ENCODE measurements around the gene GET3.

Gene GET3

DNA sequence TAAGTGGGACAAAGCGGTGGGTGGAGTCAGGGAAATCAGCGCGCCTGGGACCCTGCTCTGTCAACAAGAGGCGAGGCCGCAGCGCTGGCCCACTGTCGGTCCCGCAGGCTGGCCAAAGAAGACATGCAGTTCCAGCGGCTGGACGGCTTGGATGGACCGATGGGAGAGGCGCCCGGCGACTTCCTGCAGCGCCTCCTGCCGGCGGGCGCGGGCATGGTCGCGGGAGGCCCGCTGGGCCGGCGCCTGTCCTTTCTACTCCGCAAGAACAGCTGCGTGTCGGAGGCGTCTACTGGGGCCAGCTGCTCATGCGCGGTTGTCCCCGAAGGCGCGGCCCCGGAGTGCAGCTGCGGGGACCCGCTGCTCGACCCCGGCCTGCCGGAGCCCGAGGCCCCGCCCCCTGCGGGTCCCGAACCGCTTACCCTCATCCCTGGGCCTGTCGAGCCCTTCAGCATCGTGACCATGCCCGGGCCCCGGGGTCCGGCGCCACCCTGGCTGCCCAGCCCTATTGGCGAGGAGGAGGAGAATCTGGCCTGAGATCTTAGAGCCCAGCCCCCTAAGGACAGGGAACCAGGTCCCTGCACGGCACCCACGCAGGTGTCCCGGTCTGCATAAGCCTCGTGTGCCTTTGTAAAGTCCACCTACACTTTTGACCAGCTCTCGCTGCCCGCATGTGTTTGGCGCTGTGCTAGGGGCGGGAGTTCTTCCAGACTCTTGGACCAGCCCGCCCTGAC lies 20.4 kb downstream of the GET3 start:
- Histone ChIP-seq H3K4me3 (ENCODE audit: low read length) (no peak overlapping the region), H3K9ac (ENCODE audit: low read length) (peak overlapping the region; percentile 31), H3K36me3 (ENCODE audit: control insufficient read depth, insufficient read depth, low read length) (no peaks in the 10 kb centered on the region), H3K4me1 (ENCODE audit: control insufficient read depth, insufficient read depth, low read length) (peaks cover 10% of the 10 kb centered on the region), H3K9me3 (ENCODE audit: control insufficient read depth, low read length) (no peaks in the 10 kb centered on the region), H3K27me3 (ENCODE audit: control insufficient read depth, insufficient read depth, low read length) (peaks cover 6% of the 10 kb centered on the region)

- H3K4me1 ChIP-seq (ENCODE audit: control insufficient read depth, insufficient read depth, low read length), result peaks cover 10% of the 10 kb centered on the region
- H3K9ac ChIP-seq (ENCODE audit: low read length), result no peak overlapping the region
- H3K27me3 ChIP-seq (ENCODE audit: control insufficient read depth, insufficient read depth, low read length), result no peaks in the 10 kb centered on the region
- no peaks in the 10 kb centered on the region for H3K36me3 ChIP-seq (ENCODE audit: control insufficient read depth, insufficient read depth, low read length)
- H3K4me3 ChIP-seq (ENCODE audit: low read length), result no peak overlapping the region
- no peaks in the 10 kb centered on the region for H3K9me3 ChIP-seq (ENCODE audit: control insufficient read depth, low read length)
Measured at GRCh38 chr19:12759686-12760085, 22.4 kb downstream of the GET3 start.

DNA sequence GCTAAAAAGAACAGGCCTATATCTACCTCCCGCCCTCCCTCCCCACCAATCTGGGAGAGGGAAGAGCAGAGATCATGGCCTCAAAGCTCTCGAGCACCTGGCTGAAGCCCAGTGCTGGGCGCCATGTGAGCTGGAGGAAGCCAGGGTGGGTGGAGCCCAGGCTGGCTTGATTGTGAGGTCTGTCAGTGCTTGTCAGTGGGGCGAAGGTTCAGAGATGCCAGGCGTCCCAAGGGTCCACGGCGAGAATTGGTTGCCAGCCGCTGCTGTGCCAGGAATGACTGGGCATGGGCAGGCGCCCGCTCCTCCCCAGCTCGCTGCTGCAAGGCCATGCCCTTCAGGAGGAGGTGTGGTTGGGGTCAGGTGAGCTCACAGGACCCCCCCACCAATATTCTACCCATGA lies 25.8 kb downstream of the GET3 start:
- no peak overlapping the region for H3K9ac ChIP-seq (ENCODE audit: low read length)
- no peaks in the 10 kb centered on the region for H3K9me3 ChIP-seq (ENCODE audit: control insufficient read depth, low read length)
- no peaks in the 10 kb centered on the region for H3K36me3 ChIP-seq (ENCODE audit: control insufficient read depth, insufficient read depth, low read length)
- peaks cover under 1% of the 10 kb centered on the region for H3K4me1 ChIP-seq (ENCODE audit: control insufficient read depth, insufficient read depth, low read length)
- H3K27me3 ChIP-seq (ENCODE audit: control insufficient read depth, insufficient read depth, low read length), result no peaks in the 10 kb centered on the region
- H3K4me3 ChIP-seq (ENCODE audit: low read length), result no peak overlapping the region

- no peaks in the 10 kb centered on the region for H3K36me3 ChIP-seq (ENCODE audit: control insufficient read depth, insufficient read depth, low read length)
Measured at GRCh38 chr19:12764698-12765097, 27.4 kb downstream of the GET3 start.

GRCh38 chr19:12766051-12766521 lies 28.8 kb downstream of the GET3 start:
- Histone ChIP-seq H3K4me1 (ENCODE audit: control insufficient read depth, insufficient read depth, low read length) (no peaks in the 10 kb centered on the region), H3K36me3 (ENCODE audit: control insufficient read depth, insufficient read depth, low read length) (no peaks in the 10 kb centered on the region), H3K27me3 (ENCODE audit: control insufficient read depth, insufficient read depth, low read length) (no peaks in the 10 kb centered on the region), H3K9ac (ENCODE audit: low read length) (no peak overlapping the region), H3K4me3 (ENCODE audit: low read length) (no peak overlapping the region), H3K9me3 (ENCODE audit: control insufficient read depth, low read length) (no peaks in the 10 kb centered on the region)

More at GRCh38 chr19:12764698-12765097, 27.4 kb downstream of the GET3 start:
- H3K4me3 ChIP-seq (ENCODE audit: low read length), result no peak overlapping the region
- no peak overlapping the region for H3K9ac ChIP-seq (ENCODE audit: low read length)
- no peaks in the 10 kb centered on the region for H3K27me3 ChIP-seq (ENCODE audit: control insufficient read depth, insufficient read depth, low read length)
- no peaks in the 10 kb centered on the region for H3K4me1 ChIP-seq (ENCODE audit: control insufficient read depth, insufficient read depth, low read length)
- H3K9me3 ChIP-seq (ENCODE audit: control insufficient read depth, low read length), result no peaks in the 10 kb centered on the region

GRCh38 chr19:12767150-12767549 lies 29.9 kb downstream of the GET3 start:
- no peaks in the 10 kb centered on the region for H3K36me3 ChIP-seq (ENCODE audit: control insufficient read depth, insufficient read depth, low read length)

DNA sequence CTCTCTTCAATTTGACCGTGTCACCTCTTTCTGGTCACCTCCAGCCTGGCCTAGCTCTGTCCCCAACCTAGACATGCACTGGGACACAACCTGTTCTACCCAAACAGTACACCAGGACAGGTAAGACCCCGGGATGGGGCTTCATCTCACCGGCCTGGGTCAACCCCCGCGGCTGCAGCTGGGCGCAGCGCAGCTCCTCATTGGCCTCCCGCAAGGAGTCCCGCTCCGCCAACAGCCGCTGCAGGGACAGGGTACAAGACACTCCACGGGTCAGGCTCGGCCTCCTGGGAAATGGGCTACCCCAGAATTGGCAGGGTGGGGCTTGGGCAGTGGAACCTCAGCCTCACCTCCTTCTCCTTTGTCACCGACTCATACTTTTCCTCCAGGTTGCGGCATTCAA lies 30.4 kb downstream of the GET3 start:
- Histone ChIP-seq H3K27me3 (ENCODE audit: control insufficient read depth, insufficient read depth, low read length) (no peaks in the 10 kb centered on the region), H3K4me3 (ENCODE audit: low read length) (no peak overlapping the region), H3K9ac (ENCODE audit: low read length) (no peak overlapping the region), H3K4me1 (ENCODE audit: control insufficient read depth, insufficient read depth, low read length) (peaks cover 5% of the 10 kb centered on the region), H3K36me3 (ENCODE audit: control insufficient read depth, insufficient read depth, low read length) (no peaks in the 10 kb centered on the region), H3K9me3 (ENCODE audit: control insufficient read depth, low read length) (no peaks in the 10 kb centered on the region)

More at GRCh38 chr19:12767150-12767549, 29.9 kb downstream of the GET3 start:
- no peak overlapping the region for H3K4me3 ChIP-seq (ENCODE audit: low read length)
- no peak overlapping the region for H3K9ac ChIP-seq (ENCODE audit: low read length)
- H3K4me1 ChIP-seq (ENCODE audit: control insufficient read depth, insufficient read depth, low read length), result peaks cover 2% of the 10 kb centered on the region
- no peaks in the 10 kb centered on the region for H3K9me3 ChIP-seq (ENCODE audit: control insufficient read depth, low read length)
- H3K27me3 ChIP-seq (ENCODE audit: control insufficient read depth, insufficient read depth, low read length), result no peaks in the 10 kb centered on the region

GRCh38 chr19:12769689-12770088 lies 32.4 kb downstream of the GET3 start:
- Histone ChIP-seq H3K27me3 (ENCODE audit: control insufficient read depth, insufficient read depth, low read length) (no peaks in the 10 kb centered on the region), H3K36me3 (ENCODE audit: control insufficient read depth, insufficient read depth, low read length) (no peaks in the 10 kb centered on the region), H3K9ac (ENCODE audit: low read length) (no peak overlapping the region), H3K9me3 (ENCODE audit: control insufficient read depth, low read length) (no peaks in the 10 kb centered on the region), H3K4me1 (ENCODE audit: control insufficient read depth, insufficient read depth, low read length) (peaks cover 10% of the 10 kb centered on the region), H3K4me3 (ENCODE audit: low read length) (no peak overlapping the region)

DNA sequence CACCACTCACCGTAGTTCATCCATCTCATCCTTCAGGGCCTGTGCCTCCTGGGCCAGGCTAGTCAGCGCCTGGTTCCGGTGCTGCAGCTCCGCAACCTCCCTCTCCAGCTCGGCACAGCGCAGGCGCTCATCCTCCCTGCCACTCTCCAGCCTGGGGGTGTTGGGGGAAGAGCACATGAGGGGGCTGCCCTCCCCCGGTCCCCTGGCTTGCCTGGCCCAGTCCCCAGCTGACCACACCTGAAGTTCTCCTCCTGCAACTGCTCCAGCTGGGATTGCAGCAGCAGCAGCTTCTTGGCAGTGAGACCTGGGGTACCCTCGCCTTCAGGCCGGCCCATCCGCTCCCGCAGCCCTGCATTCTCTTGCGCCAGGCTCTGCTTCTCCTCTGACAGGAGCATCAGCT lies 33.6 kb downstream of the GET3 start:
- Histone ChIP-seq H3K36me3 (ENCODE audit: control insufficient read depth, insufficient read depth, low read length) (no peaks in the 10 kb centered on the region), H3K9ac (ENCODE audit: low read length) (no peak overlapping the region), H3K4me1 (ENCODE audit: control insufficient read depth, insufficient read depth, low read length) (peaks cover 12% of the 10 kb centered on the region), H3K27me3 (ENCODE audit: control insufficient read depth, insufficient read depth, low read length) (no peaks in the 10 kb centered on the region), H3K4me3 (ENCODE audit: low read length) (no peak overlapping the region), H3K9me3 (ENCODE audit: control insufficient read depth, low read length) (no peaks in the 10 kb centered on the region)

DNA sequence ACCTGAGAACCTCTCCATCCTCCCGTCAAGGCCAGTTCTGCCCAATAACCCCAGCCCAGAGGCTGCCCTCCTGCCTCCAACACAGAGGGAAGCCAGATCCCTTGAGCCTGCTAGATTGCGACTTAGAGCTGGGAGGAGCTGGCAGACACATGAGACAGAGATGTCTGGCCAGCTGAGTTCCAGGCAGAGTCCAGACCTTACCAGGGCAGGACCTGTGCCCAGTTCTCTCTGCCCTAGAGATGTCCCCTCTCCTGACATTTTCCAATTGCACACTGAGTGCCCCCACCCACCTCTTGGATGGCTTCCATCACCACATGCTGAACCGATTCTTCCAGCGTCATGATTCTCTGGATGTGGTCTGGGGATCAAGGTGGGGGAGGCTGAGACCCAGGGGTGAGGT lies 35.0 kb downstream of the GET3 start:
- peaks cover 14% of the 10 kb centered on the region for H3K4me1 ChIP-seq (ENCODE audit: control insufficient read depth, insufficient read depth, low read length)
- H3K27me3 ChIP-seq (ENCODE audit: control insufficient read depth, insufficient read depth, low read length), result no peaks in the 10 kb centered on the region
- no peaks in the 10 kb centered on the region for H3K36me3 ChIP-seq (ENCODE audit: control insufficient read depth, insufficient read depth, low read length)
- no peak overlapping the region for H3K9ac ChIP-seq (ENCODE audit: low read length)
- H3K9me3 ChIP-seq (ENCODE audit: control insufficient read depth, low read length), result no peaks in the 10 kb centered on the region
- H3K4me3 ChIP-seq (ENCODE audit: low read length), result no peak overlapping the region

- Histone ChIP-seq H3K4me3 (ENCODE audit: low read length) (no peak overlapping the region), H3K4me1 (ENCODE audit: control insufficient read depth, insufficient read depth, low read length) (peaks cover 22% of the 10 kb centered on the region), H3K9me3 (ENCODE audit: control insufficient read depth, low read length) (no peaks in the 10 kb centered on the region), H3K27me3 (ENCODE audit: control insufficient read depth, insufficient read depth, low read length) (no peaks in the 10 kb centered on the region), H3K9ac (ENCODE audit: low read length) (no peak overlapping the region), H3K36me3 (ENCODE audit: control insufficient read depth, insufficient read depth, low read length) (no peaks in the 10 kb centered on the region)
Measured at GRCh38 chr19:12773571-12773970, 36.3 kb downstream of the GET3 start.

GRCh38 chr19:12774588-12775555 lies 37.6 kb downstream of the GET3 start, which contains the start of gene HOOK2:
Gene HOOK2 (minus strand): TSS chr19:12775552. CDS start chr19:12775449, 103 bp downstream.
- Histone ChIP-seq H3K27me3 (ENCODE audit: control insufficient read depth, insufficient read depth, low read length) (no peaks in the 10 kb centered on the region), H3K9ac (ENCODE audit: low read length) (peak within 1 kb of the TSS; percentile 72), H3K9me3 (ENCODE audit: control insufficient read depth, low read length) (no peaks in the 10 kb centered on the region), H3K36me3 (ENCODE audit: control insufficient read depth, insufficient read depth, low read length) (no peaks in the 10 kb centered on the region), H3K4me3 (ENCODE audit: low read length) (peak within 1 kb of the TSS; percentile 20), H3K4me1 (ENCODE audit: control insufficient read depth, insufficient read depth, low read length) (peaks cover 35% of the 10 kb centered on the region)
